Peyer's patch (tissue), 4 donors: ENCODE results near the gene SEMA5B.

ENCODE experiments used
- POLR2A ChIP-seq, 2 donors: fragments of 450-650 bp; IDR thresholded peaks; one replicate each; pipeline ENCODE4 v1.5.1; 2017; ENCODE audit warnings: antibody characterized with exemption in 2 of 2, mild to moderate bottlenecking in 2 of 2, moderate library complexity in 2 of 2
- TF ChIP-seq, protein P1 (sequence below), 6 experiments: fragments of 450-650 bp in 4 of 6; fragments of 200-600 bp in 2 of 6; sonication (generic) in 1 of 6; IDR thresholded peaks; one replicate each; pipeline ENCODE4 v1.5.1; 2017 to 2019; ENCODE audit warnings: antibody characterized with exemption in 6 of 6, mild to moderate bottlenecking in 3 of 6, moderate library complexity in 1 of 6

DNA sequence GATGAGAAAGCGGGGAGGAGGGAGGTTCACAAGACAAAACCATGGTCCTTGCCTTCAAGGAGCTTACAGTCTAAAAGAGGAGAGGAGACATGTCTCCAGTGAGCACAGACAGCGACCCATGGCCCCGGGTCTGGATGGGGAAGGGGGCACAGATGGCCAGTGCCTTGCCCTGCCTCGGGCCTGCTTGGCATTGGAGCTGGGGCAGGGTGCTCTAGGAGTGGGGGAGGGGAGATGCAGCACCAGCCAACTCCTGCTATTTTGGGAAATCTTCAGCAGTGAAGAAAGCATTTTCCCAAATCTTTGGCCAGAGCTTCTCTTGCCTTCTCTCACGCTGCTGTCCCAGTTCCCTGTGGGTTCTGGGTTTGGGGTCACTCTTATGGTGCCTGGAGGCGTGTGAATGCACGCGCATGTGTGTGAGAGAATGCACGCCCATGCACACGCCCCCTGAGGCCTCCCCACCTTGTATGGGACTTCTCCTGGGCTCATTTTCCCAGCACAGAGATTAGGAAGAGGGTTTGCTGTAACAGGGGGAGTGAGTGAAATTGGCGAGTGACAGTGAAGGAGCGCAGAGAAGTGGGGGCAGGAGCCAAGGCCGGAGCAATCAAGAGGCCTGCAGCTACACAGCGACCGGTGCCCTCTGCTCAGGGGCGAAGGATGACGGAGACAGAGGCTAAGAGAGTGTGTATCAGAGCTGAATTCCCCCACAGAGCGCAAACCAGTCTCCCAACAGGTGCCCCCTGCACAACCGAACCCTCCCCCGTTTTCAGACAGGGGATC lies 71.5 kb downstream of the SEMA5B start:
- TF ChIP-seq, protein P1, sequence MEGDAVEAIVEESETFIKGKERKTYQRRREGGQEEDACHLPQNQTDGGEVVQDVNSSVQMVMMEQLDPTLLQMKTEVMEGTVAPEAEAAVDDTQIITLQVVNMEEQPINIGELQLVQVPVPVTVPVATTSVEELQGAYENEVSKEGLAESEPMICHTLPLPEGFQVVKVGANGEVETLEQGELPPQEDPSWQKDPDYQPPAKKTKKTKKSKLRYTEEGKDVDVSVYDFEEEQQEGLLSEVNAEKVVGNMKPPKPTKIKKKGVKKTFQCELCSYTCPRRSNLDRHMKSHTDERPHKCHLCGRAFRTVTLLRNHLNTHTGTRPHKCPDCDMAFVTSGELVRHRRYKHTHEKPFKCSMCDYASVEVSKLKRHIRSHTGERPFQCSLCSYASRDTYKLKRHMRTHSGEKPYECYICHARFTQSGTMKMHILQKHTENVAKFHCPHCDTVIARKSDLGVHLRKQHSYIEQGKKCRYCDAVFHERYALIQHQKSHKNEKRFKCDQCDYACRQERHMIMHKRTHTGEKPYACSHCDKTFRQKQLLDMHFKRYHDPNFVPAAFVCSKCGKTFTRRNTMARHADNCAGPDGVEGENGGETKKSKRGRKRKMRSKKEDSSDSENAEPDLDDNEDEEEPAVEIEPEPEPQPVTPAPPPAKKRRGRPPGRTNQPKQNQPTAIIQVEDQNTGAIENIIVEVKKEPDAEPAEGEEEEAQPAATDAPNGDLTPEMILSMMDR (IDR thresholded peaks at IDR 0.05): no peak
- TF ChIP-seq POLR2A (IDR thresholded peaks at IDR 0.05): no peak
